Kidney (tissue), 14 donors: ENCODE data around the gene TMEM185B. TPM values are rescaled to one million over a fixed set of nuclear protein-coding genes. Genes with fewer than 3 reads are reported as not detected.
"Not testable (repeated sequence)": the region's sequence is repeated elsewhere in the genome, so short reads cannot be mapped to it uniquely, and the experiment has no call there.

Experiments
- DNase-seq, 5 donors: peaks; one replicate each; pipeline ENCODE4 v3.0.0-alpha.2; 2013 to 2020
- FAIRE-seq: peaks from 2 replicates; lab custom pipeline; 2012; peaks lifted over from hg19 to GRCh38; lab: Jason Lieb, UNC
- H3K27ac ChIP-seq, 2 donors: one replicate each; pipeline ENCODE4 v1.7.0; 2013; ENCODE audit warnings: low read depth in 2 of 2, low read length in 2 of 2, inconsistent platforms in 1 of 2
- H3K27me3 ChIP-seq: one replicate; pipeline ENCODE4 v1.7.1; 2013; ENCODE audit warnings: low read length, inconsistent platforms; ENCODE audit not compliant: control insufficient read depth, insufficient read depth
- H3K36me3 ChIP-seq, 3 donors: one replicate each; pipeline versions ENCODE4 v1.7.0 to v1.7.1; 2013; ENCODE audit warnings: low read length in 3 of 3, control low read depth in 1 of 3, inconsistent platforms in 1 of 3; ENCODE audit not compliant: insufficient read depth in 3 of 3, control insufficient read depth in 2 of 3
- H3K4me1 ChIP-seq, 3 donors: one replicate each; pipeline versions ENCODE4 v1.7.0 to v1.7.1; 2013; ENCODE audit warnings: low read length in 3 of 3, inconsistent platforms in 1 of 3, low read depth in 1 of 3; ENCODE audit not compliant: control insufficient read depth in 2 of 3, insufficient read depth in 2 of 3
- H3K4me3 ChIP-seq, 3 donors: one replicate each; pipeline versions ENCODE4 v1.7.0 to v1.8.1; 2013; ENCODE audit warnings: low read length in 3 of 3, control low read depth in 1 of 3, inconsistent platforms in 1 of 3
- H3K9ac ChIP-seq, 3 donors: one replicate each; pipeline versions ENCODE4 v1.7.0 to v1.7.1; 2013; ENCODE audit warnings: low read length in 3 of 3, control low read depth in 1 of 3, inconsistent platforms in 1 of 3
- H3K9me3 ChIP-seq, 3 donors: one replicate each; pipeline versions ENCODE4 v1.7.0 to v1.7.1; 2013; ENCODE audit warnings: low read length in 3 of 3, control low read depth in 1 of 3, inconsistent platforms in 1 of 3; ENCODE audit not compliant: control insufficient read depth in 2 of 3, insufficient read depth in 1 of 3
- intact Hi-C: fragments of 100-400 bp; cut with DNase I; formaldehyde crosslinking; loops from one replicate; pipeline ENCODE4 v1.11.1; 2022
- polyA plus RNA-seq: library from polyadenylated mRNA; stranded (reverse); fragments of 350-450 nt; fragmentation: Illumina TruSeq; extraction: RNeasy Lipid Tissue Mini Kit (QIAGEN cat#74804); gene quantifications from one replicate; pipeline ENCODE4 v1.2.3, GENCODE V29; 2014; ENCODE audit warnings: low read depth, low replicate concordance; ENCODE audit not compliant: insufficient read depth
- total RNA-seq: library from RNA; stranded (reverse); fragmentation: NEBNext Ultra II Directional; extraction: Animal tissue kit (Norgen Biotek cat#: 25700); gene quantifications from one replicate; pipeline ENCODE4 v1.2.1, GENCODE V29; 2021
- TF ChIP-seq, protein P1 (sequence below): IDR thresholded peaks from 3 replicates; pipeline ENCODE4 v1.5.1; 2012; ENCODE audit warnings: mild to moderate bottlenecking, moderate library complexity, borderline replicate concordance; ENCODE audit not compliant: insufficient read depth; ENCODE audit errors: extremely low read depth
- donor health status: control.
- donor health status: control.
- donor health status: control.
- donor health status: control.
- donor health status: control.
- donor health status: DM: yes; HTN: yes; CAD: no.
- donor health status: Normal renal cell carcinoma (clear cell type).

TMEM185B gene
- total and polyA plus RNA-seq, 2 donors from 2014 or later: 8.0 to 28.1 TPM

DNA sequence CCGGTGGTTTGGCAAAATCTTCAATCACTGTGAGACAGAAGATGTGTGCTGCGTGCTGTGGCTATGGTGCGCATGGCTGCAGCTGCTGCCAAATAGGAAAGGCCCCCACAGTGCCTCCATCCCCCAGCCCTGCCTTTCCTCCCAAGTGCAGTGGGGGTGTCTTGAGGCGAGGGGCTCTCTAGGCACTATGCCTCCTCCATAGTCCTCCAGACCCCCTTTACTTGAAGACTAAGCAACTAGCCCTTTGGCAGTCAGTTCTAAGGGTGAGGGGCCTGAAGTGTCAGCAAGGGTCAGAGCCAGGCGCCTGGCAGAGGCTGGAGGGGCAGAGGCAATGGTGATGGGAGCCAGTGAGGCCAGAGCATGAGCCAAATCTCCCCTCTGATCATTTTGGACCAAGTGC, 13.6 kb upstream of the TMEM185B start:
- Histone ChIP-seq H3K4me3 (no peak overlapping the region), H3K36me3 (no peaks in the 10 kb centered on the region), H3K27me3 (no peaks in the 10 kb centered on the region), H3K9me3 (no peaks in the 10 kb centered on the region), H3K27ac (no peak overlapping the region), H3K9ac (no peak overlapping the region), H3K4me1 (peaks cover 0 to 5% (median 0%) of the 10 kb centered on the region in 3 donors)
- intact Hi-C loops: no loop called here
- no peak for DNase-seq
- TF ChIP-seq, protein P1, sequence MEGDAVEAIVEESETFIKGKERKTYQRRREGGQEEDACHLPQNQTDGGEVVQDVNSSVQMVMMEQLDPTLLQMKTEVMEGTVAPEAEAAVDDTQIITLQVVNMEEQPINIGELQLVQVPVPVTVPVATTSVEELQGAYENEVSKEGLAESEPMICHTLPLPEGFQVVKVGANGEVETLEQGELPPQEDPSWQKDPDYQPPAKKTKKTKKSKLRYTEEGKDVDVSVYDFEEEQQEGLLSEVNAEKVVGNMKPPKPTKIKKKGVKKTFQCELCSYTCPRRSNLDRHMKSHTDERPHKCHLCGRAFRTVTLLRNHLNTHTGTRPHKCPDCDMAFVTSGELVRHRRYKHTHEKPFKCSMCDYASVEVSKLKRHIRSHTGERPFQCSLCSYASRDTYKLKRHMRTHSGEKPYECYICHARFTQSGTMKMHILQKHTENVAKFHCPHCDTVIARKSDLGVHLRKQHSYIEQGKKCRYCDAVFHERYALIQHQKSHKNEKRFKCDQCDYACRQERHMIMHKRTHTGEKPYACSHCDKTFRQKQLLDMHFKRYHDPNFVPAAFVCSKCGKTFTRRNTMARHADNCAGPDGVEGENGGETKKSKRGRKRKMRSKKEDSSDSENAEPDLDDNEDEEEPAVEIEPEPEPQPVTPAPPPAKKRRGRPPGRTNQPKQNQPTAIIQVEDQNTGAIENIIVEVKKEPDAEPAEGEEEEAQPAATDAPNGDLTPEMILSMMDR: no peak
- no peak for FAIRE-seq

DNA sequence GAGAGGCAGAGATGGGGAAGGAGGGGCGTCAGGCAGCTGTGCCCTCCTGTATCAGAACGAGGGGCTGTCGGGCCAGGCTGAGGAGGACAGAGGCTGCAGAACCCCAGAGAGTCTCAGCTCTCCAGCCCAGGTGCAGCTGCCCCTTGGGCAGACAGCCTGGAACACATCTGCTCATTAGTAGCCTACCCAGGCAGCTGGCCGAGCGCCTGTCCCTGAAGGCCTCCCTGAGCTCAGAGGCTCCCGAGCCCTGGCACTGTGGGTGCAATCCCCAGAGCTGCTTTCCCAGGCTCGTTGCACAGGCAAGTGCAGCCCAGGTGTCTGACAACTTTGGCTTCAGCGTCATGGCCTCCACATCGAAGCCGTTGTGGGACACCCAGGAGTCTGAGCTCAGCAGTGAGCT, 13.1 kb upstream of the TMEM185B start:
- H3K9me3 ChIP-seq: no peaks in the 10 kb centered on the region
- H3K9ac ChIP-seq: no peak overlapping the region
- TF ChIP-seq, protein P1: no peak
- no peaks in the 10 kb centered on the region for H3K36me3 ChIP-seq
- FAIRE-seq (no peak), DNase-seq (peak in 1 of 5 donors; percentile 61)
- H3K4me3 ChIP-seq: no peak overlapping the region
- H3K4me1 ChIP-seq: peaks cover 0 to 5% (median 0%) of the 10 kb centered on the region in 3 donors
- intact Hi-C loops: no loop called here
- H3K27ac ChIP-seq: no peak overlapping the region
- no peaks in the 10 kb centered on the region for H3K27me3 ChIP-seq

DNA sequence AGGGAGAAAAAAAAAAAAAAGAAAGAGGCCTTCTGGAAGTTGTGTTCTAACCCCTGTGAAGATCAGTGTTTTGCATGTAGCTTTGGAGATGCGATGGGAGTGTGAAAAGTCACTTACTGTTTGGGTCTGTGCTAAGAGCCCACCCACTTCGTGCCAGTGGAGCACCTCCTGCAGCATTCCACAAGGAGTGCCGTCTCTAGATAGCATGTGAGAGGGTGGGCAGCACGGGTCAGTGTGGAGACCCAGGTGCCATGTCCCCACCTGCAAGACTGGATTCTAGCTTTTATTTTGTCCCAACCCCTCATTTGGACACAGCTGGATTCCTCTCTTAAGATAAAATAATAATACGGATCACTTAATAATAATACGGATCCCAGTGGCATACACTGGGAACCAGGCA, 12.5 kb upstream of the TMEM185B start:
- intact Hi-C loops: no loop called here
- TF ChIP-seq, protein P1: no peak
- Histone ChIP-seq H3K4me1 (peaks cover 0 to 5% (median 0%) of the 10 kb centered on the region in 3 donors), H3K36me3 (no peaks in the 10 kb centered on the region), H3K27ac (no peak overlapping the region), H3K27me3 (no peaks in the 10 kb centered on the region), H3K9me3 (no peaks in the 10 kb centered on the region), H3K9ac (no peak overlapping the region), H3K4me3 (no peak overlapping the region)
- no peak for FAIRE-seq
- no peak for DNase-seq

DNA sequence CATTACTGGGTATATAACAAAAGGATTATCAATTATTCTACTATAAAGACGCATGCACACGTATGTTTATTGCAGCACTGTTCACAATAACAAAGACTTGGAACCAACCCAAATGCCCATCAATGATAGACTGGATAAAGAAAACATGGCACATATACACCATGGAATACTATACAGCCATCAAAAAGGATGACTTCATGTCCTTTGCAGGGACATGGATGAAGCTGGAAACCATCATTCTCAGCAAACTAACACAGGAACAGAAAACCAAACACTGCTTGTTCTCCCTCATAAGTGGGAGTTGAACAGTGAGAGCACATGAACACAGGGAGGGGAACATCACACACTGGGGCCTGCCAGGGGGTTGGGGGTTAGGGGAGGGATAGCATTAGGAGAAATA, 12.0 kb upstream of the TMEM185B start:
- H3K4me3 ChIP-seq, H3K9ac ChIP-seq, intact Hi-C loops, FAIRE-seq, H3K27me3 ChIP-seq, H3K36me3 ChIP-seq, H3K27ac ChIP-seq, H3K4me1 ChIP-seq, H3K9me3 ChIP-seq, DNase-seq: not testable (repeated sequence)
